Peyer's patch (tissue), 4 donors: ENCODE data around the gene RALGPS1. TPM values are rescaled to one million over a fixed set of nuclear protein-coding genes. Genes with fewer than 3 reads are reported as not detected.

Experiments used
- DNase-seq, 3 donors: peaks; one replicate each; pipeline ENCODE4 v3.0.0-alpha.2; 2017 to 2019
- H3K27ac ChIP-seq, 4 donors: fragments of 200-600 bp; sonication (generic); one replicate each; pipeline ENCODE4 v1.5.1; 2016 to 2019
- H3K27me3 ChIP-seq, 2 donors: fragments of 200-600 bp; sonication (generic); one replicate each; pipeline ENCODE4 v1.5.1; 2019
- H3K36me3 ChIP-seq, 3 donors: fragments of 200-600 bp; sonication (generic); one replicate each; pipeline ENCODE4 v1.5.1; 2016 to 2019
- H3K4me1 ChIP-seq, 4 donors: fragments of 200-600 bp; sonication (generic); one replicate each; pipeline ENCODE4 v1.5.1; 2016 to 2019
- H3K4me3 ChIP-seq, 4 donors: fragments of 200-600 bp; sonication (generic); 1 replicate in 3 of 4; 2 replicates in 1 of 4; pipeline ENCODE4 v1.5.1; 2016 to 2019; ENCODE audit warnings: mild to moderate bottlenecking in 1 of 4
- H3K9me3 ChIP-seq, 4 donors: fragments of 200-600 bp; sonication (generic); one replicate each; pipeline ENCODE4 v1.5.1; 2016 to 2019; ENCODE audit warnings: mild to moderate bottlenecking in 1 of 4
- CTCF ChIP-seq, 6 experiments: fragments of 450-650 bp in 4 of 6; fragments of 200-600 bp in 2 of 6; sonication (generic) in 1 of 6; IDR thresholded peaks; one replicate each; pipeline ENCODE4 v1.5.1; 2017 to 2019; ENCODE audit warnings: antibody characterized with exemption in 6 of 6, mild to moderate bottlenecking in 3 of 6, moderate library complexity in 1 of 6
- POLR2A ChIP-seq, 2 donors: fragments of 450-650 bp; IDR thresholded peaks; one replicate each; pipeline ENCODE4 v1.5.1; 2017; ENCODE audit warnings: antibody characterized with exemption in 2 of 2, mild to moderate bottlenecking in 2 of 2, moderate library complexity in 2 of 2
- total RNA-seq, 4 donors: library from RNA; depleted of rRNA; stranded (reverse); fragments of >200 nt; gene quantifications; one replicate each; pipeline ENCODE4 v1.1.0, GENCODE V29; 2016

The RALGPS1 gene
- total RNA-seq, 4 donors from 2014 or later = 38.8 to 158 (median 141) TPM

DNA sequence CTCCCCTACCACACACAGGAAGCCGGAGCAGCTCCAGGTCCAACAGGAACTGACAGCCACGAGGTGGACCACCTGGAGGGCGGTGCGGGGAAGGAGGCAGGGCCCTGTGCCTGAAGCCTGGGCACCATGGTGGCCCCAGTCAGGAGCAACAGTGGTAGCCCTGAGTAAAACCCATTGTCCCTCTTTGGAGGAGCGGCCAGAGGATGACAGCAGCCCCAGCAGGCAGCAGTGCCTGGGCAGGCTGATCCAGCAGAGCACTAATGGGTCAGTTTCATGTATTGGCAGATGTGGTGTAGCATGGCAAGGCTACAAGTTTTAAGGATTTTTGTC lies 302.3 kb downstream of the RALGPS1 start:
- no peak for DNase-seq
- Histone ChIP-seq H3K9me3 (no peaks in the 10 kb centered on the region), H3K4me3 (no peak overlapping the region), H3K27ac (no peak overlapping the region), H3K4me1 (no peaks in the 10 kb centered on the region), H3K27me3 (no peaks in the 10 kb centered on the region), H3K36me3 (peaks cover 0 to 2% (median 0%) of the 10 kb centered on the region in 3 donors)
- no peak for TF ChIP-seq POLR2A (IDR thresholded peaks at IDR 0.05)
- TF ChIP-seq CTCF (IDR thresholded peaks at IDR 0.05) = no peak

DNA sequence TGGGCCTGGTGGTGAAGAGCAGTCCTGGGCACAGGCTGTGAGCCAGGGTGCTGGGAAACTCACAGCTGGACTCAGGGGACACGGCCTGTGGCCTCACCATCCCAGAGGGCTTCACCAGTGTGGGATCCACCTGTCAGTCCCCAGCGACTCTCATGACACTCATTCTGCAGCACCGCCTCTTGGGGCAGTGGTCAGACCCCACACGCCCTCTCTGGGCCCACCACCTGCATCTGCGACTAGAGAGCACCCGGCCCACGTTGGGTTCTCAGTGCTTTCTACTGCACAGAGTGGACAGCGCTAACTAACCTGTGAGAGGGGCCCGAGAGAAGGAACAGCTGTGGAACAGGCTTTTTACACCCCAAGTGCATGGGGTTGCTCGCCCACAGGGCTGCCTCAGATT lies 304.2 kb downstream of the RALGPS1 start:
- TF ChIP-seq POLR2A (IDR thresholded peaks at IDR 0.05) = no peak
- TF ChIP-seq CTCF (IDR thresholded peaks at IDR 0.05) = no peak
- peaks cover 0 to 4% (median under 1%) of the 10 kb centered on the region in 4 donors for H3K4me1 ChIP-seq
- DNase-seq = no peak
- no peaks in the 10 kb centered on the region for H3K9me3 ChIP-seq
- H3K4me3 ChIP-seq = no peak overlapping the region
- H3K36me3 ChIP-seq = no peaks in the 10 kb centered on the region
- H3K27ac ChIP-seq = no peak overlapping the region
- no peaks in the 10 kb centered on the region for H3K27me3 ChIP-seq

GRCh38 chr9:127219520-127219919 lies 304.9 kb downstream of the RALGPS1 start:
- Histone ChIP-seq H3K27ac (no peak overlapping the region), H3K4me1 (peaks cover 0 to 6% (median 5%) of the 10 kb centered on the region in 4 donors), H3K36me3 (no peaks in the 10 kb centered on the region), H3K4me3 (no peak overlapping the region), H3K9me3 (no peaks in the 10 kb centered on the region), H3K27me3 (no peaks in the 10 kb centered on the region)
- no peak for DNase-seq
- TF ChIP-seq POLR2A (IDR thresholded peaks at IDR 0.05) = no peak
- no peak for TF ChIP-seq CTCF (IDR thresholded peaks at IDR 0.05)

- no peak overlapping the region for H3K27ac ChIP-seq
- H3K27me3 ChIP-seq = no peaks in the 10 kb centered on the region
- H3K4me3 ChIP-seq = no peak overlapping the region
- TF ChIP-seq CTCF (IDR thresholded peaks at IDR 0.05) (no peak), POLR2A (IDR thresholded peaks at IDR 0.05) (no peak)
- DNase-seq = no peak
- H3K9me3 ChIP-seq = no peaks in the 10 kb centered on the region
- H3K4me1 ChIP-seq = peaks cover 0 to 16% (median 8%) of the 10 kb centered on the region in 4 donors
- no peaks in the 10 kb centered on the region for H3K36me3 ChIP-seq
These were observed 307.1 kb downstream of the RALGPS1 start for GRCh38 chr9:127221695-127222094.

- no peaks in the 10 kb centered on the region for H3K27me3 ChIP-seq
- TF ChIP-seq POLR2A (IDR thresholded peaks at IDR 0.05) = no peak
- no peak for TF ChIP-seq CTCF (IDR thresholded peaks at IDR 0.05)
- H3K36me3 ChIP-seq = no peaks in the 10 kb centered on the region
- no peak for DNase-seq
- no peak overlapping the region for H3K4me3 ChIP-seq
- no peaks in the 10 kb centered on the region for H3K9me3 ChIP-seq
- peaks cover 0 to 16% (median 8%) of the 10 kb centered on the region in 4 donors for H3K4me1 ChIP-seq
- no peak overlapping the region for H3K27ac ChIP-seq
These were observed 308.0 kb downstream of the RALGPS1 start for GRCh38 chr9:127222388-127223095.
